Measurements from ENCODE around the gene HBS1L.

GRCh38 chr6:135008072-135008940, 46.3 kb downstream of the HBS1L start:
- TF ChIP-seq CTCF (IDR thresholded peaks at IDR 0.05) = no peak
- no peak for TF ChIP-seq POLR2A (IDR thresholded peaks at IDR 0.05)

All from ovary (tissue), 3 donors.